ENCODE measurements around the gene REEP1. TPM values are rescaled to one million over a fixed set of nuclear protein-coding genes. Genes with fewer than 3 reads are reported as not detected.

The REEP1 gene
- total and polyA plus RNA-seq, 2 of the 13 experiments (the other 11 are each of a cell fraction or from before 2014, with no cell fraction given) = 0.27 TPM; not detected in 1

- ChIA-PET POLR2A (no interaction called here), CTCF (ENCODE audit: low intra/inter-chr PET ratio, low total read pairs) (interaction anchor here (0.9 to 2.9 kb wide), 2 partner anchors 68 to 146 kb away, joined by 3 to 28 read pairs; no protein-coding TSS in a partner anchor)
- no peak for TF ChIP-seq ZNF878 (CRISPR knock-in tag; IDR thresholded peaks at IDR 0.05)
- TF ChIP-seq FOSL2 (CRISPR knock-in tag; IDR thresholded peaks at IDR 0.05) = no peak
- no peak for TF ChIP-seq PHF5A (CRISPR knock-in tag; IDR thresholded peaks at IDR 0.05; ENCODE audit: low read depth, unreplicated experiment)
- no peak for TF ChIP-seq HNF1B (CRISPR knock-in tag; IDR thresholded peaks at IDR 0.05)
- TF ChIP-seq ZSCAN25 (CRISPR knock-in tag; IDR thresholded peaks at IDR 0.05) = no peak
- no peak for TF ChIP-seq NBN (conservative IDR thresholded peaks at IDR 0.05)
- TF ChIP-seq ZNF292 (CRISPR knock-in tag; IDR thresholded peaks at IDR 0.05; ENCODE audit: borderline replicate concordance, low read depth) = no peak
- no peak for TF ChIP-seq ZMYM4 (CRISPR knock-in tag; IDR thresholded peaks at IDR 0.05)
- TF ChIP-seq RORA (CRISPR knock-in tag; IDR thresholded peaks at IDR 0.05) = no peak
- no peak for TF ChIP-seq PAXIP1 (CRISPR knock-in tag; conservative IDR thresholded peaks at IDR 0.05)
- TF ChIP-seq ZNF24 (IDR thresholded peaks at IDR 0.05) = no peak
- no peak overlapping the region for H3K27ac ChIP-seq (ENCODE audit: extremely low read length, insufficient read depth, low read length)
- H2AFZ ChIP-seq (ENCODE audit: low read length) = no peak overlapping the region
- no peak overlapping the region for H3K9ac ChIP-seq (ENCODE audit: insufficient read depth, low read depth, low read length)
- H4K20me1 ChIP-seq (ENCODE audit: insufficient read depth, low read length) = no peaks in the 10 kb centered on the region
- in situ Hi-C loops (cut with HindIII; ENCODE audit: extremely low pct_ligation_motif_present, low pct_unique_long_range_greater_than_20kb) = no loop called here
- WGBS (ENCODE audit: low lambda C conversion rate) = 69% methylated on average over 6 of the region's 6 CpGs
- H3K4me1 ChIP-seq (ENCODE audit: insufficient read depth, low read length) = peaks cover 19% of the 10 kb centered on the region
- no peaks in the 10 kb centered on the region for H3K36me3 ChIP-seq (replicated peaks in 1 of 2; ENCODE audit: control insufficient read depth in 1 of 2, insufficient read depth in 2 of 2, low read length in 2 of 2)
- no peak overlapping the region for H3K4me3 ChIP-seq (replicated peaks in 1 of 3; ENCODE audit: insufficient read depth in 1 of 3, low read depth in 2 of 3, low read length in 3 of 3)
- BruUV-seq (replicated peaks) = no TSS peak
- DNase-seq (ENCODE audit: low spot score) = no peak
- no peak for FAIRE-seq
- intact Hi-C loops (cut with micrococcal nuclease; ENCODE audit: unreplicated experiment) = no loop called here
- H3K4me2 ChIP-seq (ENCODE audit: low read depth, low read length) = no peak overlapping the region
- no peaks in the 10 kb centered on the region for H3K9me3 ChIP-seq (ENCODE audit: low read length)
- no peaks in the 10 kb centered on the region; a peak in 1 of 5 replicates for H3K27me3 ChIP-seq (ENCODE audit: control insufficient read depth in 1 of 2, insufficient read depth in 2 of 2, low read length in 2 of 2)
- peak; percentile 20; the same call in 2 of the 3 replicates for ATAC-seq
- no peaks in the 10 kb centered on the region for H3K79me2 ChIP-seq (ENCODE audit: insufficient read depth, low read length)
These were observed 29.4 kb upstream of the REEP1 start for GRCh38 chr2:86366651-86367498.
